ENCODE measurements around the gene PSMD1.

The PSMD1 gene

GRCh38 chr2:231210782-231211181, 154.1 kb downstream of the PSMD1 start:
- DNase-seq (ENCODE audit: low read depth in 2 of 2) = no peak

DNA sequence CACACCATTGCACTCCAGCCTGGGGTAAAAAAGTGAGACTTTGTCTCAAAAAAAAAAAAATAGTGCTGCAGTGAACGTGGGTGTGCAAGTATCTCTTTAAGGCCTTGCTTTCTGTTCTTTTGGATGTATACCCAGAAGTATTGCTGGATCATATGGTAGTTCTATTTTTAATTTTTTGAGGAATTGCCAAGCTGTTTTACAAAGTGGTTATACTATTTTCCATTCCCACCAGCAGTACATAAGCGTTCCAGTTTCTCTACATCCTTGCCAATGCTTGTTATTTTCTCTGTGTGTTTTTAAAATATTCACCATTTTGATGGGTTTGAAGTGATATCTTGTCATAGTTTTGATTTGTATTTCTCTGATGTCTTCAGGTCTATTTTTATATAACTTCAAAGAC, 154.8 kb downstream of the PSMD1 start:
- DNase-seq (ENCODE audit: low read depth in 2 of 2) = no peak

- no peak for DNase-seq (ENCODE audit: low read depth in 2 of 2)
These were observed 155.7 kb downstream of the PSMD1 start for GRCh38 chr2:231212329-231212845.

DNA sequence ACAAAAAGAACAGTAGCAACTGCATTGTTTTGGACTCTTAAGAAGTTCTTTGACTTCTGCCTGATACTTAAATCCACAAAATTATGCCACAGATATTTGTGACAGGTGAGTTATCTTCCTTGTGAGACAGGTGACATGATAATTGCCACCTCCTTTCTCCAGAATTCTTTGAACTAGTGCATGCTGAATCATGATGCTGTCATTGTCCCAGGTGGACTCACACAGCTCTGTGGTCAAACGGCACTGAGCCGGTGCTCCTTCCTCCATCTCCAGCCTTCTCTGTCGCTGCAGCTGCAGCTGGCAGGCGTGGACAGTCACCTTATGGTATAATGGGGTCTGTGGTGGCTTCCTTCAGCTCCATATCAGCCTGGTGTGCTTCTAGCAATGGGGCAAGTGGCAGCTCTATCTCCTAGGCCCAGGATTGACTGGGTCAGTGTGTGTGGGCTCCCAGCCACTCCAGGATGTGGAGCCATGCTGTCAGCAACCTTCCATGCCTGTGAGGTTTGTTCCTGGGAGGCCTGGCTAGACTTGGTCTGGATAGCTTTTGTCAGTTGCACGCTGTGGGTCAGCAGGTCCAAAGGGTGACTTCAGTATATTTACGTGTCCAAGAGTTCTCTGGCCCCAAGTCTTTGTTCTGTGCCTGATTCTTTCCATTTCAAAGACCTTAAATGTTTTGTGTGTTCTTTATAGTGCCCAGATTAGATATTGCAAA, 157.4 kb downstream of the PSMD1 start:
- no peak for DNase-seq (ENCODE audit: low read depth in 2 of 2)

- no peak for DNase-seq (ENCODE audit: low read depth in 2 of 2)
These were observed 161.7 kb downstream of the PSMD1 start for GRCh38 chr2:231218366-231218765.

- no peak for DNase-seq (ENCODE audit: low read depth in 2 of 2)
These were observed 162.6 kb downstream of the PSMD1 start for GRCh38 chr2:231219289-231219688.

- DNase-seq (ENCODE audit: low read depth in 2 of 2) = no peak
These were observed 165.1 kb downstream of the PSMD1 start for GRCh38 chr2:231221761-231222160.

Data from stimulated activated CD4-positive, alpha-beta T cell treated with anti-CD3 and anti-CD28 coated beads, Interleukin-15, amount 100 ng/mL, for 48 hours (primary cell).